Panc1 (cell line): Measurements from ENCODE around the gene LRP11. TPM values are rescaled to one million over a fixed set of nuclear protein-coding genes. Genes with fewer than 3 reads are reported as not detected.

Experiments used
- ATAC-seq: fragments of 200-7000 bp; cut with Tn5 transposase; 2 replicates; pipeline ENCODE4 v1.9.1; 2020; ENCODE audit warnings: mild to moderate bottlenecking, moderate library complexity
- BruUV-seq: library from RNA; stranded (reverse); fragments of 400-500 nt; replicated peaks from 2 replicates; lab custom pipeline; 2021; lab: Mats Ljungman, UMichigan
- CTCF ChIA-PET: fragments of 300-600 bp; sonication (Branson Sonifier 250); formaldehyde crosslinking; loops from one replicate; lab custom pipeline; 2022; ENCODE audit warnings: antibody characterized with exemption; lab: Charles Lee
- POLR2A ChIA-PET: fragments of 300-600 bp; sonication (Branson Sonifier 250); formaldehyde crosslinking; loops from one replicate; lab custom pipeline; 2022; ENCODE audit warnings: antibody characterized with exemption; lab: Charles Lee
- DNase-seq: peaks from one replicate; pipeline ENCODE4 v3.0.0-alpha.2; 2010; ENCODE audit warnings: low read depth, low spot score
- H3K27ac ChIP-seq: 2 replicates; pipeline ENCODE4 v1.5.1; 2011; ENCODE audit warnings: mild to moderate bottlenecking, low read length, inconsistent platforms
- H3K27me3 ChIP-seq: fragments of 200-500 bp; sonication (Bioruptor generic); 2 replicates; pipeline ENCODE4 v1.6.0; 2014; ENCODE audit warnings: low read length, inconsistent platforms; ENCODE audit not compliant: control insufficient read depth, insufficient read depth
- H3K36me3 ChIP-seq: fragments of 200-500 bp; sonication (Bioruptor generic); 2 replicates; pipeline ENCODE4 v1.5.1; 2014; ENCODE audit warnings: inconsistent platforms, mild to moderate bottlenecking, low read length, moderate library complexity; ENCODE audit not compliant: control insufficient read depth, insufficient read depth
- H3K4me1 ChIP-seq: 2 replicates; pipeline ENCODE4 v1.5.1; 2011; ENCODE audit warnings: inconsistent platforms, mild to moderate bottlenecking, low read length, moderate library complexity; ENCODE audit not compliant: control insufficient read depth, insufficient read depth
- H3K4me3 ChIP-seq, 2 experiments: 2 replicates each; pipeline ENCODE4 v1.5.1; 2011 to 2012; ENCODE audit warnings: low read depth in 2 of 2, low read length in 2 of 2, mild to moderate bottlenecking in 2 of 2, inconsistent platforms in 1 of 2, moderate library complexity in 1 of 2
- H3K9me3 ChIP-seq: fragments of 200-500 bp; sonication (Bioruptor generic); 2 replicates; pipeline ENCODE4 v1.5.1; 2014; ENCODE audit warnings: low read depth, mild to moderate bottlenecking, inconsistent platforms, low read length, moderate library complexity; ENCODE audit not compliant: control insufficient read depth, insufficient read depth
- CTCF ChIP-seq: fragments of 450-650 bp; IDR thresholded peaks from 2 replicates; pipeline ENCODE4 v1.5.1; 2017; ENCODE audit warnings: mild to moderate bottlenecking
- POLR2AphosphoS5 ChIP-seq: IDR thresholded peaks from 2 replicates; pipeline ENCODE4 v1.6.1; 2012; ENCODE audit warnings: mild to moderate bottlenecking, low read depth, low read length, moderate library complexity
- REST ChIP-seq, 2 experiments: IDR thresholded peaks; 2 replicates each; pipeline ENCODE4 v1.6.1; 2011 to 2012; ENCODE audit warnings: low read depth in 2 of 2, control low read depth in 1 of 2, low read length in 1 of 2, mild to moderate bottlenecking in 1 of 2, moderate library complexity in 1 of 2; ENCODE audit not compliant: insufficient read depth in 1 of 2
- SIN3A ChIP-seq: IDR thresholded peaks from 2 replicates; pipeline ENCODE4 v1.6.1; 2012; ENCODE audit warnings: low read depth, mild to moderate bottlenecking, low read length, moderate library complexity, borderline replicate concordance; ENCODE audit not compliant: insufficient read depth
- TCF7L2 ChIP-seq: IDR thresholded peaks from 2 replicates; pipeline ENCODE4 v1.6.1; 2011; ENCODE audit warnings: mild to moderate bottlenecking, low read depth, low read length, inconsistent platforms
- in situ Hi-C: cut with HindIII; loops from 2 replicates; pipeline ENCODE4 v1.10.0; 2016; ENCODE audit warnings: low sequenced_read_pairs, low pct_unique_long_range_greater_than_20kb
- intact Hi-C: fragments of 100-400 bp; cut with micrococcal nuclease; formaldehyde crosslinking; loops from one replicate; pipeline ENCODE4 v1.10.0; 2022; ENCODE audit not compliant: unreplicated experiment
- total RNA-seq: library from RNA; stranded (reverse); gene quantifications from one replicate; pipeline ENCODE4 v1.2.1, GENCODE V29; 2021; ENCODE audit not compliant: unreplicated experiment

Gene LRP11
- total RNA-seq, 1 experiment from 2014 or later = 151 TPM

- Histone ChIP-seq H3K27me3 (no peaks in the 10 kb centered on the region), H3K27ac (peak overlapping the region; percentile 93)
- TF ChIP-seq REST (IDR thresholded peaks at IDR 0.05; ENCODE audit: insufficient read depth in 1 of 2, low read depth in 2 of 2, low read length in 1 of 2) (no peak), TCF7L2 (no peak), SIN3A (no peak), POLR2AphosphoS5 (no peak), CTCF (no peak)
Observed at GRCh38 chr6:149859368-149859767, 4.8 kb downstream of the LRP11 start.

GRCh38 chr6:149857541-149857940 lies 6.6 kb downstream of the LRP11 start:
- ChIA-PET POLR2A (no interaction called here), CTCF (no interaction called here)
- intact Hi-C loops = no loop called here
- no peak for ATAC-seq
- peak overlapping the region; percentile 91 for H3K27ac ChIP-seq
- H3K4me3 ChIP-seq = peak overlapping the region; percentile 12 to 61
- H3K9me3 ChIP-seq = no peaks in the 10 kb centered on the region
- TF ChIP-seq REST (IDR thresholded peaks at IDR 0.05; ENCODE audit: insufficient read depth in 1 of 2, low read depth in 2 of 2, low read length in 1 of 2) = no peak
- in situ Hi-C loops = no loop called here
- no peak for DNase-seq
- no peaks in the 10 kb centered on the region for H3K27me3 ChIP-seq
- peaks cover 71% of the 10 kb centered on the region for H3K4me1 ChIP-seq
- no peaks in the 10 kb centered on the region for H3K36me3 ChIP-seq
- BruUV-seq = no TSS peak

More at GRCh38 chr6:149859368-149859767, 4.8 kb downstream of the LRP11 start:
- H3K9me3 ChIP-seq = no peaks in the 10 kb centered on the region
- H3K4me1 ChIP-seq = peaks cover 53% of the 10 kb centered on the region
- ATAC-seq (no peak), DNase-seq (no peak)
- intact Hi-C loops (no loop called here), in situ Hi-C loops (no loop called here)
- CTCF ChIA-PET = no interaction called here
- H3K4me3 ChIP-seq = peak overlapping the region in 1 of 2 experiments; percentile 12; a peak in 2 of 4 replicates
- H3K36me3 ChIP-seq = no peaks in the 10 kb centered on the region
- POLR2A ChIA-PET = no interaction called here
- no TSS peak for BruUV-seq
